Liver (tissue), 9 donors: Measurements from ENCODE around the gene SCART1. TPM values are rescaled to one million over a fixed set of nuclear protein-coding genes. Genes with fewer than 3 reads are reported as not detected.
"Not testable (repeated sequence)": the region's sequence is repeated elsewhere in the genome, so short reads cannot be mapped to it uniquely, and the experiment has no call there.

Source experiments
- DNase-seq: peaks from one replicate; pipeline ENCODE4 v3.0.0-alpha.2; 2017; ENCODE audit warnings: low spot score
- H3K27ac ChIP-seq, 2 donors: one replicate each; pipeline ENCODE4 v1.7.0; 2013; ENCODE audit warnings: inconsistent platforms in 2 of 2, low read length in 2 of 2, control low read depth in 1 of 2, low read depth in 1 of 2, mild to moderate bottlenecking in 1 of 2
- H3K27me3 ChIP-seq, 4 donors: one replicate each; pipeline versions ENCODE4 v1.6.1 to v1.7.0; 2013; ENCODE audit warnings: low read length in 3 of 4, inconsistent platforms in 1 of 4, mild to moderate bottlenecking in 1 of 4, moderate library complexity in 1 of 4; ENCODE audit not compliant: control insufficient read depth in 4 of 4, insufficient read depth in 4 of 4
- H3K36me3 ChIP-seq, 4 donors: one replicate each; pipeline versions ENCODE4 v1.6.1 to v1.7.0; 2013; ENCODE audit warnings: low read length in 3 of 4, mild to moderate bottlenecking in 3 of 4, low read depth in 1 of 4, moderate library complexity in 1 of 4; ENCODE audit not compliant: control insufficient read depth in 4 of 4, insufficient read depth in 3 of 4
- H3K4me1 ChIP-seq, 4 donors: one replicate each; pipeline versions ENCODE4 v1.6.1 to v1.7.0; 2013; ENCODE audit warnings: low read length in 3 of 4, mild to moderate bottlenecking in 3 of 4, moderate library complexity in 1 of 4; ENCODE audit not compliant: control insufficient read depth in 4 of 4, insufficient read depth in 4 of 4
- H3K4me3 ChIP-seq, 3 donors: one replicate each; pipeline versions ENCODE4 v1.6.1 to v1.7.0; 2013; ENCODE audit warnings: low read length in 3 of 3, control low read depth in 1 of 3, low read depth in 1 of 3, mild to moderate bottlenecking in 1 of 3
- H3K9ac ChIP-seq, 2 donors: one replicate each; pipeline ENCODE4 v1.7.0; 2013; ENCODE audit warnings: low read length in 2 of 2, mild to moderate bottlenecking in 2 of 2, moderate library complexity in 2 of 2, control low read depth in 1 of 2, low read depth in 1 of 2
- H3K9me3 ChIP-seq, 4 donors: one replicate each; pipeline versions ENCODE4 v1.6.1 to v1.7.0; 2013; ENCODE audit warnings: low read length in 3 of 4; ENCODE audit not compliant: control insufficient read depth in 4 of 4
- EGR1 ChIP-seq, 2 donors: IDR thresholded peaks; 2 replicates each; pipeline ENCODE4 v1.6.1; 2016 to 2018; ENCODE audit warnings: antibody characterized with exemption in 2 of 2, low read depth in 2 of 2
- FOXA2 ChIP-seq: IDR thresholded peaks from 2 replicates; pipeline ENCODE4 v1.6.1; 2016; ENCODE audit warnings: antibody characterized with exemption
- GABPA ChIP-seq, 2 donors: IDR thresholded peaks in 1 of 2; conservative IDR thresholded peaks in 1 of 2; 2 replicates each; pipeline ENCODE4 v1.6.1; 2016; ENCODE audit warnings: antibody characterized with exemption in 2 of 2, mild to moderate bottlenecking in 1 of 2, moderate library complexity in 1 of 2
- HNF4A ChIP-seq, 2 donors: conservative IDR thresholded peaks; 2 replicates each; pipeline ENCODE4 v1.6.1; 2016; ENCODE audit warnings: antibody characterized with exemption in 2 of 2, mild to moderate bottlenecking in 2 of 2
- HNF4G ChIP-seq: IDR thresholded peaks from 2 replicates; pipeline ENCODE4 v1.6.1; 2016; ENCODE audit warnings: antibody characterized with exemption
- NR2F2 ChIP-seq: IDR thresholded peaks from 2 replicates; pipeline ENCODE4 v1.6.1; 2016; ENCODE audit warnings: antibody characterized with exemption
- RAD21 ChIP-seq, 2 donors: IDR thresholded peaks; 2 replicates each; pipeline ENCODE4 v1.6.1; 2016; ENCODE audit warnings: antibody characterized with exemption in 2 of 2, mild to moderate bottlenecking in 2 of 2
- RXRA ChIP-seq, 2 donors: IDR thresholded peaks; 2 replicates each; pipeline ENCODE4 v1.6.1; 2017 to 2018; ENCODE audit warnings: antibody characterized with exemption in 2 of 2, mild to moderate bottlenecking in 1 of 2
- SP1 ChIP-seq: IDR thresholded peaks from 2 replicates; pipeline ENCODE4 v1.6.1; 2018; ENCODE audit warnings: antibody characterized with exemption, mild to moderate bottlenecking
- TAF1 ChIP-seq: conservative IDR thresholded peaks from 2 replicates; pipeline ENCODE4 v1.6.1; 2016; ENCODE audit warnings: antibody characterized with exemption, mild to moderate bottlenecking
- YY1 ChIP-seq: IDR thresholded peaks from 2 replicates; pipeline ENCODE4 v1.6.1; 2016; ENCODE audit warnings: antibody characterized with exemption, mild to moderate bottlenecking
- WGBS: extraction: QIAGEN DNeasy Blood & Tissue Kit; methylation state at CpG from one replicate; pipeline ENCODE4 v1.1.7; 2013; 5-methylcytosine and 5-hydroxymethylcytosine counted together
- polyA plus RNA-seq, 2 donors: library from polyadenylated mRNA; stranded (reverse) in 1 of 2; unstranded in 1 of 2; fragments of 200-250 nt in 1 of 2; fragments of >200 nt in 1 of 2; fragmentation: Nextera tagmentation in 1 of 2; extraction: Ambion mirVana in 1 of 2; gene quantifications; one replicate each; pipeline versions ENCODE4 v1.2.1 to v1.2.3, GENCODE V29; 2013 to 2015
- total RNA-seq, 2 donors: library from RNA; depleted of rRNA; stranded (reverse); fragments of >200 nt; gene quantifications; one replicate each; pipeline ENCODE4 v1.2.3, GENCODE V29; 2014
- TF ChIP-seq, protein P1 (sequence below): IDR thresholded peaks from 2 replicates; pipeline ENCODE4 v1.6.1; 2016; ENCODE audit warnings: antibody characterized with exemption, mild to moderate bottlenecking
- TF ChIP-seq, protein P2 (sequence below): IDR thresholded peaks from 2 replicates; pipeline ENCODE4 v1.6.1; 2016; ENCODE audit warnings: antibody characterized with exemption
- TF ChIP-seq, protein P3 (sequence below): fragments of 150-350 bp; IDR thresholded peaks from 2 replicates; pipeline ENCODE4 v1.5.1; 2017; ENCODE audit warnings: improper control_type of control experiment, low read depth, low read length; ENCODE audit not compliant: missing input control
- TF ChIP-seq, protein P4 (sequence below): IDR thresholded peaks from 2 replicates; pipeline ENCODE4 v1.6.1; 2016; ENCODE audit warnings: antibody characterized with exemption
- donor health status: healthy.
- donor health status: healthy.
- donor health status: healthy.
- donor health status: healthy.
- donor health status: healthy.

The SCART1 gene
- total and polyA plus RNA-seq, 4 donors: 0.32 to 1.1 (median 0.68) TPM

- not testable (repeated sequence) for H3K9ac ChIP-seq, DNase-seq, H3K4me1 ChIP-seq, H3K4me3 ChIP-seq, H3K9me3 ChIP-seq, H3K27ac ChIP-seq, H3K27me3 ChIP-seq, H3K36me3 ChIP-seq
- 67% methylated on average over 6 of the region's 25 CpGs for WGBS
Measured at GRCh38 chr10:133432789-133433188, 21.0 kb upstream of the SCART1 start.

GRCh38 chr10:133438711-133439273 is 15.0 kb upstream of the SCART1 start:
- Histone ChIP-seq H3K9ac (no peak overlapping the region), H3K9me3 (no peaks in the 10 kb centered on the region), H3K27ac (no peak overlapping the region), H3K27me3 (no peaks in the 10 kb centered on the region), H3K4me1 (peaks cover 0 to 7% (median 6%) of the 10 kb centered on the region in 4 donors), H3K4me3 (no peak overlapping the region), H3K36me3 (no peaks in the 10 kb centered on the region)
- 69% methylated on average over 11 of the region's 11 CpGs for WGBS
- no peak for DNase-seq
- peak in 1 of 2 donors; percentile 73 for TF ChIP-seq RAD21 (IDR thresholded peaks at IDR 0.05)
- TF ChIP-seq FOXA2: no peak
- TF ChIP-seq, protein P1, sequence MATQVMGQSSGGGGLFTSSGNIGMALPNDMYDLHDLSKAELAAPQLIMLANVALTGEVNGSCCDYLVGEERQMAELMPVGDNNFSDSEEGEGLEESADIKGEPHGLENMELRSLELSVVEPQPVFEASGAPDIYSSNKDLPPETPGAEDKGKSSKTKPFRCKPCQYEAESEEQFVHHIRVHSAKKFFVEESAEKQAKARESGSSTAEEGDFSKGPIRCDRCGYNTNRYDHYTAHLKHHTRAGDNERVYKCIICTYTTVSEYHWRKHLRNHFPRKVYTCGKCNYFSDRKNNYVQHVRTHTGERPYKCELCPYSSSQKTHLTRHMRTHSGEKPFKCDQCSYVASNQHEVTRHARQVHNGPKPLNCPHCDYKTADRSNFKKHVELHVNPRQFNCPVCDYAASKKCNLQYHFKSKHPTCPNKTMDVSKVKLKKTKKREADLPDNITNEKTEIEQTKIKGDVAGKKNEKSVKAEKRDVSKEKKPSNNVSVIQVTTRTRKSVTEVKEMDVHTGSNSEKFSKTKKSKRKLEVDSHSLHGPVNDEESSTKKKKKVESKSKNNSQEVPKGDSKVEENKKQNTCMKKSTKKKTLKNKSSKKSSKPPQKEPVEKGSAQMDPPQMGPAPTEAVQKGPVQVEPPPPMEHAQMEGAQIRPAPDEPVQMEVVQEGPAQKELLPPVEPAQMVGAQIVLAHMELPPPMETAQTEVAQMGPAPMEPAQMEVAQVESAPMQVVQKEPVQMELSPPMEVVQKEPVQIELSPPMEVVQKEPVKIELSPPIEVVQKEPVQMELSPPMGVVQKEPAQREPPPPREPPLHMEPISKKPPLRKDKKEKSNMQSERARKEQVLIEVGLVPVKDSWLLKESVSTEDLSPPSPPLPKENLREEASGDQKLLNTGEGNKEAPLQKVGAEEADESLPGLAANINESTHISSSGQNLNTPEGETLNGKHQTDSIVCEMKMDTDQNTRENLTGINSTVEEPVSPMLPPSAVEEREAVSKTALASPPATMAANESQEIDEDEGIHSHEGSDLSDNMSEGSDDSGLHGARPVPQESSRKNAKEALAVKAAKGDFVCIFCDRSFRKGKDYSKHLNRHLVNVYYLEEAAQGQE: no peak
- TF ChIP-seq, protein P2, sequence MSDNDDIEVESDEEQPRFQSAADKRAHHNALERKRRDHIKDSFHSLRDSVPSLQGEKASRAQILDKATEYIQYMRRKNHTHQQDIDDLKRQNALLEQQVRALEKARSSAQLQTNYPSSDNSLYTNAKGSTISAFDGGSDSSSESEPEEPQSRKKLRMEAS: no peak
- TF ChIP-seq, protein P3, sequence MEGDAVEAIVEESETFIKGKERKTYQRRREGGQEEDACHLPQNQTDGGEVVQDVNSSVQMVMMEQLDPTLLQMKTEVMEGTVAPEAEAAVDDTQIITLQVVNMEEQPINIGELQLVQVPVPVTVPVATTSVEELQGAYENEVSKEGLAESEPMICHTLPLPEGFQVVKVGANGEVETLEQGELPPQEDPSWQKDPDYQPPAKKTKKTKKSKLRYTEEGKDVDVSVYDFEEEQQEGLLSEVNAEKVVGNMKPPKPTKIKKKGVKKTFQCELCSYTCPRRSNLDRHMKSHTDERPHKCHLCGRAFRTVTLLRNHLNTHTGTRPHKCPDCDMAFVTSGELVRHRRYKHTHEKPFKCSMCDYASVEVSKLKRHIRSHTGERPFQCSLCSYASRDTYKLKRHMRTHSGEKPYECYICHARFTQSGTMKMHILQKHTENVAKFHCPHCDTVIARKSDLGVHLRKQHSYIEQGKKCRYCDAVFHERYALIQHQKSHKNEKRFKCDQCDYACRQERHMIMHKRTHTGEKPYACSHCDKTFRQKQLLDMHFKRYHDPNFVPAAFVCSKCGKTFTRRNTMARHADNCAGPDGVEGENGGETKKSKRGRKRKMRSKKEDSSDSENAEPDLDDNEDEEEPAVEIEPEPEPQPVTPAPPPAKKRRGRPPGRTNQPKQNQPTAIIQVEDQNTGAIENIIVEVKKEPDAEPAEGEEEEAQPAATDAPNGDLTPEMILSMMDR: peak; percentile 30
- TF ChIP-seq NR2F2: no peak

DNA sequence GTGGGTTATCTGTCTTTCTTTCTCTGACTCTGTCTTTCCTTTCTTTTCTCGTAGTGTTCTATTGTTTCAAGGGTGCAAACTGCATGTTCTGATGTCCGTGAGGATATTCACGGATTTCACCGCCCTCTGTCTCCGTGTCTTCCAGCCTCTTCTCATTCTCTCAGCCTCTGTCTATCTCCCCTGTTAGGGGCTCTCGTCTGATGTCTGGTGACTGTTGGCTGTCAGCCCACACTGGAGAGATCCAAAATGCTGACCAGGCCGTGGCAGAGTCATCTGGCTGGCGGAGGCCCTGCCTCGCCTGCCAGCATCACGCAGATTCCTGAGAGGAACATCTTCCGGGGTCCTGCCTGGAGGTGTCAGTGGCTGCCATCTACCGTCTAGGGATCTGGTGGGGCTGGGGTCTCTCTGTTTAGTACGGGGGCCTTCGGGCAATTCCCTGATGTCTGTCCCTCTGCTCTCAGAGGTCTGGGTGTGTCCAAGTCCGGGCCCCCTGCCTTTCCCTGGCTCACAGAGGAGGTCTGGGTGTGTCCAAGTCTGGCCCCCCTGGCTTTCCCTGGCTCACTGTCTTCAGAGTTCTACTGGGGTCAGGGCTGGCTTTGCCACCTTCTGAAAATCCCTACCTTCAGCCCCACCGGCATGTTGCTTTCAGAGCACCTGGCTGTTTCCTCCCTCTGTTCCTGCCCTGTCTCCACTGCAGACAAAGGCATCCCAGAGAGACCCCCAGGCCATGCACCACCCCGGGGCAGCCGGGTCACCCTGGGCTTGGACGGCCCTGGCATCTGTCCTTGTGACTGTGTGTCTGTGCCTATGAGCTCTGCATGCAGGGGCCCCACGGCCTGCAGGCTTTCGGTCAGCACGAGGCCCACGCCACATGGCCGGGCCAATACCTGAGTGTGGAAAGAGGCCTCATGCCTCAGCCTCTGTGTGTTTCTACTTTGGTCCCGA is 14.0 kb upstream of the SCART1 start:
- no peaks in the 10 kb centered on the region for H3K27me3 ChIP-seq
- peaks cover 0 to 7% (median 6%) of the 10 kb centered on the region in 4 donors for H3K4me1 ChIP-seq
- no peak overlapping the region for H3K9ac ChIP-seq
- WGBS: 92% methylated on average over 25 of the region's 25 CpGs
- no peak overlapping the region for H3K27ac ChIP-seq
- DNase-seq: peak; percentile 28
- H3K36me3 ChIP-seq: no peaks in the 10 kb centered on the region
- H3K4me3 ChIP-seq: no peak overlapping the region
- no peaks in the 10 kb centered on the region for H3K9me3 ChIP-seq
- TF ChIP-seq FOXA2 (no peak), RAD21 (IDR thresholded peaks at IDR 0.05) (no peak), YY1 (no peak), HNF4A (conservative IDR thresholded peaks at IDR 0.05) (no peak), EGR1 (IDR thresholded peaks at IDR 0.05; ENCODE audit: low read depth in 2 of 2) (no peak), TAF1 (no peak), SP1 (no peak), RXRA (IDR thresholded peaks at IDR 0.05) (no peak), HNF4G (no peak), GABPA (IDR thresholded peaks at IDR 0.05 in 1 of 2, conservative IDR thresholded peaks at IDR 0.05 in 1 of 2) (no peak)
- TF ChIP-seq, protein P3: no peak
- TF ChIP-seq, protein P4, sequence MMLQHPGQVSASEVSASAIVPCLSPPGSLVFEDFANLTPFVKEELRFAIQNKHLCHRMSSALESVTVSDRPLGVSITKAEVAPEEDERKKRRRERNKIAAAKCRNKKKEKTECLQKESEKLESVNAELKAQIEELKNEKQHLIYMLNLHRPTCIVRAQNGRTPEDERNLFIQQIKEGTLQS: no peak
- TF ChIP-seq, protein P2: no peak
